ENCODE measurements around the gene SLC25A42. TPM values are rescaled to one million over a fixed set of nuclear protein-coding genes. Genes with fewer than 3 reads are reported as not detected.

The SLC25A42 gene
- total and polyA plus RNA-seq, 7 donors: 4.6 to 40.2 (median 21.3) TPM

GRCh38 chr19:19052921-19053320, 10.9 kb upstream of the SLC25A42 start:
- TF ChIP-seq, protein P1, sequence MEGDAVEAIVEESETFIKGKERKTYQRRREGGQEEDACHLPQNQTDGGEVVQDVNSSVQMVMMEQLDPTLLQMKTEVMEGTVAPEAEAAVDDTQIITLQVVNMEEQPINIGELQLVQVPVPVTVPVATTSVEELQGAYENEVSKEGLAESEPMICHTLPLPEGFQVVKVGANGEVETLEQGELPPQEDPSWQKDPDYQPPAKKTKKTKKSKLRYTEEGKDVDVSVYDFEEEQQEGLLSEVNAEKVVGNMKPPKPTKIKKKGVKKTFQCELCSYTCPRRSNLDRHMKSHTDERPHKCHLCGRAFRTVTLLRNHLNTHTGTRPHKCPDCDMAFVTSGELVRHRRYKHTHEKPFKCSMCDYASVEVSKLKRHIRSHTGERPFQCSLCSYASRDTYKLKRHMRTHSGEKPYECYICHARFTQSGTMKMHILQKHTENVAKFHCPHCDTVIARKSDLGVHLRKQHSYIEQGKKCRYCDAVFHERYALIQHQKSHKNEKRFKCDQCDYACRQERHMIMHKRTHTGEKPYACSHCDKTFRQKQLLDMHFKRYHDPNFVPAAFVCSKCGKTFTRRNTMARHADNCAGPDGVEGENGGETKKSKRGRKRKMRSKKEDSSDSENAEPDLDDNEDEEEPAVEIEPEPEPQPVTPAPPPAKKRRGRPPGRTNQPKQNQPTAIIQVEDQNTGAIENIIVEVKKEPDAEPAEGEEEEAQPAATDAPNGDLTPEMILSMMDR (IDR thresholded peaks at IDR 0.05): no peak
- Histone ChIP-seq H3K4me3 (no peak overlapping the region), H3K9me3 (no peaks in the 10 kb centered on the region), H3K27me3 (ENCODE audit: insufficient read depth in 3 of 3, low read length in 2 of 3) (no peaks in the 10 kb centered on the region), H3K36me3 (ENCODE audit: insufficient read depth in 1 of 2, low read depth in 1 of 2) (peaks cover 6 to 77% of the 10 kb centered on the region in 2 donors), H3K4me1 (no peaks in the 10 kb centered on the region), H3K27ac (no peak overlapping the region)
- intact Hi-C loops (cut with DNase I): loop anchor here in 1 of 2 donors (1.0 to 10.0 kb wide), 2 partner anchors 62 to 122 kb away; partner anchors contain the start of gene MEF2B
- WGBS, 3 donors: 87 to 96% (median 94%) methylated on average over 1 of the region's 1 CpG
- DNase-seq: no peak
- no peak for ATAC-seq

DNA sequence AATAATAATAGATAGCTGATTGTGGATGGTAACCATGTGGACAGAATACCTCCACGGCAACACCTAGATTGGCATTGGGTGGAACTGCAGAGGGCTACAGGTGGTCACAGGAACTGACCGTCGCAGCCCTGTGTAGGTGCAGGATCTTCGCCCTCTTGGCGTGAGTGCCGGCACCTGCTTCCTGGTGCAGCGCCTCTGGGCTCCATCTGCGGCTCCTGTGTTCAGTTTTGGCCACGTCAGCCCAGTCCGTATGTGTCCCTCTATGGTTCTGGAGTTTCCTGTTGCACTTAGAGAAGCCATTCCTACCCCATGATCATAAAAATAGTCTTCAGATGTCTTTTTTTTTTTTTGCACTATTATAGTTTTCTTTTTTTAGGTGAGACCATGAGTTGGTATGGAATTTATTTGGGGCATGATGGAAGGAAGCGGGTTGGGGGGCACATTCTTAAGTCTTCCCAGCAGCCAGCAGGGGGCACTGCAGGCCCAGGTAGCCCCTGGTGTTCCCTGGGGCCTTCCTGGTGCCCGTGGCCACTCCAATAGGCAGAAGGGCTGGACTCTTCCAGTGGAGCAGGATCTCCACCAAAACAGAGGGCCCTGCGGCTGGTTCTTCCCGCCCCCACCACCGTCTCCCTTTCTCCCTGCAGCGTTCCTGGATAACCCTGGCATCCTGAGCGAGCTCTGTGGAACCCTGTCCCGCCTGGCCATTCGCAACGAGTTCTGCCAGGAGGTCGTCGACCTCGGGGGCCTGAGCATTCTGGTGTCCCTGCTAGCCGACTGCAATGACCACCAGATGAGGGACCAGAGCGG, 10.1 kb upstream of the SLC25A42 start:
- Histone ChIP-seq H3K4me3 (no peak overlapping the region), H3K27ac (no peak overlapping the region), H3K36me3 (ENCODE audit: insufficient read depth in 1 of 2, low read depth in 1 of 2) (peaks cover 6 to 74% of the 10 kb centered on the region in 2 donors), H3K27me3 (ENCODE audit: insufficient read depth in 3 of 3, low read length in 2 of 3) (no peaks in the 10 kb centered on the region), H3K4me1 (no peaks in the 10 kb centered on the region), H3K9me3 (no peaks in the 10 kb centered on the region)
- intact Hi-C loops (cut with DNase I): loop anchor here in 1 of 2 donors (1.0 to 10.0 kb wide), 3 partner anchors 62 to 121 kb away; partner anchors contain the start of gene MEF2B
- TF ChIP-seq, protein P1 (IDR thresholded peaks at IDR 0.05): peak; percentile 81
- 78 to 88% (median 81%) methylated on average over 23 to 25 of the region's 25 CpGs for WGBS, 3 donors
- DNase-seq: peak; percentile 78 to 89
- ATAC-seq: peak; percentile 84 to 93 (median 87)

DNA sequence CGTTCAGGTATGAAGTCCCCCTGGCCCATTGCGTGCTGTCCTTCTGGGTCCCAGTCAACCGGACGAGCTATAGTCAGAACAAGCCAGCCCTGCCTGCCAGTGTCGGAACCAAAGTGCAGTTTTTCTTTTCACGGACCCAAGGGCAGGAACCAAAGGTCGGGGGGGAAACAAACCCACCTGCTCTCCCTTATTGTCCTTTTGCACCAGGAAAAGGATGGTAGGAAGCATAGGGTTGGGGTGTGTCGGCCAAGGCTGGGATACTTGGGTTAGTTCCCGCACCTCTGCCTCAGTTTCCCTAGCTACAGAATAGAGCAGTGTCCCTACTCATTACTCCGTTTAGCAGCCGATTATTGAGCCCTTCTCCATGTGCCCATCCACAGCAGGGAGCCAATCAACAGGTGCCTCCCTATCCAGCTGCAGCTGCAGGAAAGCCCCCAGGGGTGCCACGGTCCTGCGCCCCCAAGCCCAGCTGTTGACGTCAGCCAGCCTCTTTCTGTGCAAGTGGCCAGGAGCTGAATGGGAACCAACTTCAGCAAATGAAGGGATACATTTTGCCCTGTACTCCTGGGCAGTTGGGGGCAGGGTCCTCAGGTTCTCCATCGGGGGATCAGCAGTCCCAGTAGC, 9.4 kb upstream of the SLC25A42 start:
- ATAC-seq (no peak), DNase-seq (no peak)
- Histone ChIP-seq H3K27ac (no peak overlapping the region), H3K4me1 (peaks cover 7% of the 10 kb centered on the region), H3K36me3 (ENCODE audit: insufficient read depth in 1 of 2, low read depth in 1 of 2) (peaks cover 6 to 69% of the 10 kb centered on the region in 2 donors), H3K9me3 (no peaks in the 10 kb centered on the region), H3K27me3 (ENCODE audit: insufficient read depth in 3 of 3, low read length in 2 of 3) (no peaks in the 10 kb centered on the region), H3K4me3 (no peak overlapping the region)
- WGBS, 3 donors: 85 to 86% (median 85%) methylated on average over 15 of the region's 15 CpGs
- intact Hi-C loops (cut with DNase I): loop anchor here in 1 of 2 donors (1.0 to 10.0 kb wide), 2 partner anchors 85 to 120 kb away; partner anchors contain the start of gene MEF2B
- TF ChIP-seq, protein P1 (IDR thresholded peaks at IDR 0.05): no peak

DNA sequence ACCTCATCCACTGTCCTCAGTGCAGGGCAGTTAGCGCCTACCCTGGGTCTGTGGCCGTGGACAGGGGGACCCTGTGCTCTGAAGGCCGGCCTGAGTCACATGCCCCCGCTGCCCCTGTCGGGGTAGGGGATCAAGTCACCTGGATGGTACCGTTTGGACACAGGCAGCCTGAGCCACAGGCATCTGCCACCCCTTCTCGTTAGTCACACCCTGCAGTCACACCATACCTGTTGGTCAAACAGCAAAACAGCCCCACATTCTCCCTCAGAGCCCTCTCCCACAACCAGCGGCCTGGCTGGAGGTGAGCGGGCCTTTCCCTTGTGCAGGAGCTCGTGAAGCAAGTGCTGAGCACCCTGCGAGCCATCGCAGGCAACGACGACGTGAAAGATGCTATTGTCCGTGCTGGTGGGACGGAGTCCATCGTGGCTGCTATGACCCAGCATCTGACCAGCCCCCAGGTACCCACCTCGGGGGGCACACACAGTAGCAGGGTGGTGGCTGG, 8.8 kb upstream of the SLC25A42 start:
- Histone ChIP-seq H3K27me3 (ENCODE audit: insufficient read depth in 3 of 3, low read length in 2 of 3) (no peaks in the 10 kb centered on the region), H3K27ac (no peak overlapping the region), H3K4me1 (peaks cover 13% of the 10 kb centered on the region), H3K9me3 (no peaks in the 10 kb centered on the region), H3K4me3 (no peak overlapping the region), H3K36me3 (ENCODE audit: insufficient read depth in 1 of 2, low read depth in 1 of 2) (peaks cover 6 to 63% of the 10 kb centered on the region in 2 donors)
- ATAC-seq (no peak), DNase-seq (no peak)
- WGBS, 3 donors: 94% methylated on average over 18 to 19 of the region's 19 CpGs
- intact Hi-C loops (cut with DNase I): loop anchor here (1.0 to 10.0 kb wide), 3 partner anchors 52 to 120 kb away; partner anchors contain the start of gene MEF2B (in 1 of the 2)
- TF ChIP-seq, protein P1 (IDR thresholded peaks at IDR 0.05): no peak

All from psoas muscle (tissue), 8 donors.